A549 (cell line): ENCODE measurements around the gene EHD2. TPM values are rescaled to one million over a fixed set of nuclear protein-coding genes. Genes with fewer than 3 reads are reported as not detected.

Experiments used
- ATAC-seq, 2 experiments: fragments of 200-7000 bp in 1 of 2; fragments of >200 bp in 1 of 2; cut with Nextera tagmentation in 1 of 2; cut with Tn5 transposase in 1 of 2; 3 replicates each; pipeline versions ENCODE4 v1.8.0 to v1.9.1; 2018 to 2020; ENCODE audit warnings: mild to moderate bottlenecking in 1 of 2, moderate library complexity in 1 of 2
- CTCF ChIA-PET: fragments of 300-600 bp; sonication (Branson Sonifier 250); formaldehyde crosslinking; extraction: SDS; loops from one replicate; lab custom pipeline; 2021; ENCODE audit warnings: antibody characterized with exemption, inconsistent platforms; lab: Yijun Ruan, JAX
- POLR2A ChIA-PET: fragments of 350-600 bp; formaldehyde crosslinking; extraction: SDS; loops from one replicate; lab custom pipeline; 2021; ENCODE audit warnings: antibody characterized with exemption, inconsistent platforms; lab: Yijun Ruan, JAX
- DNase-seq, 2 experiments: peaks; one replicate each; pipeline versions ENCODE4 v3.0.0 to v3.0.0-alpha.2; 2011 to 2016; ENCODE audit warnings: low read depth in 1 of 2, low spot score in 1 of 2
- FAIRE-seq: peaks from 2 replicates; lab custom pipeline; 2011; peaks lifted over from hg19 to GRCh38; lab: Jason Lieb, UNC
- H3K27ac ChIP-seq, 2 experiments: fragments of >200 bp; sonication (Bioruptor Twin); formaldehyde crosslinking; 3 replicates each; pipeline ENCODE4 v1.5.1; 2016 to 2017
- H3K4me1 ChIP-seq: fragments of >200 bp; sonication (Bioruptor Twin); formaldehyde crosslinking; 3 replicates; pipeline ENCODE4 v1.6.1; 2016
- H3K4me2 ChIP-seq: fragments of >200 bp; sonication (Bioruptor Twin); formaldehyde crosslinking; 3 replicates; pipeline ENCODE4 v1.6.1; 2016
- H3K4me3 ChIP-seq: fragments of >200 bp; sonication (Bioruptor Twin); formaldehyde crosslinking; 3 replicates; pipeline ENCODE4 v1.5.1; 2016
- H3K9me3 ChIP-seq: fragments of >200 bp; sonication (Bioruptor Twin); formaldehyde crosslinking; 3 replicates; pipeline ENCODE4 v1.6.1; 2016
- ATOH8 ChIP-seq: fragments of 250-450 bp; sonication (Bioruptor Pico); IDR thresholded peaks from 2 replicates; pipeline ENCODE4 v1.5.0; 2020; ENCODE audit warnings: low read depth, mild to moderate bottlenecking, moderate library complexity
- BHLHE40 ChIP-seq: IDR thresholded peaks from 2 replicates; pipeline ENCODE4 v1.6.1; 2012; ENCODE audit warnings: low read depth, low read length, inconsistent platforms
- CEBPB ChIP-seq, 2 experiments: fragments of >200 bp in 1 of 2; sonication (Bioruptor Twin) in 1 of 2; formaldehyde crosslinking in 1 of 2; IDR thresholded peaks; 2 replicates each; pipeline ENCODE4 v1.6.1; 2012 to 2016
- CHD2 ChIP-seq: fragments of 150-350 bp; IDR thresholded peaks from 2 replicates; pipeline ENCODE4 v1.6.1; 2014; ENCODE audit warnings: low read length; ENCODE audit not compliant: partially characterized antibody
- CHD4 ChIP-seq: fragments of 200-600 bp; sonication (generic); IDR thresholded peaks from 2 replicates; pipeline ENCODE4 v1.6.1; 2016; ENCODE audit warnings: antibody characterized with exemption, mild to moderate bottlenecking, borderline replicate concordance
- EHMT2 ChIP-seq: fragments of 200-600 bp; sonication (generic); IDR thresholded peaks from 2 replicates; pipeline ENCODE4 v1.6.1; 2016; ENCODE audit warnings: antibody characterized with exemption, low read depth, mild to moderate bottlenecking, moderate library complexity
- ELK1 ChIP-seq: fragments of 150-350 bp; IDR thresholded peaks from 2 replicates; pipeline ENCODE4 v1.6.1; 2014; ENCODE audit warnings: low read depth, mild to moderate bottlenecking, low read length
- EP300 ChIP-seq, 2 experiments: fragments of >200 bp; sonication (Bioruptor Twin); formaldehyde crosslinking; IDR thresholded peaks; 2 replicates in 1 of 2; 3 replicates in 1 of 2; pipeline ENCODE4 v1.6.1; 2016 to 2017
- GATA3 ChIP-seq: IDR thresholded peaks from 2 replicates; pipeline ENCODE4 v1.6.1; 2012; ENCODE audit warnings: borderline replicate concordance
- HEYL ChIP-seq: fragments of 250-450 bp; sonication (Bioruptor Pico); IDR thresholded peaks from 2 replicates; pipeline ENCODE4 v1.8.0; 2021; ENCODE audit warnings: mild to moderate bottlenecking, moderate library complexity
- HMGXB4 ChIP-seq: fragments of 250-450 bp; sonication (Bioruptor Pico); IDR thresholded peaks from 2 replicates; pipeline ENCODE4 v1.5.0; 2021; ENCODE audit warnings: mild to moderate bottlenecking, moderate library complexity, borderline replicate concordance
- HOXA7 ChIP-seq: fragments of 250-450 bp; sonication (Bioruptor Pico); IDR thresholded peaks from 2 replicates; pipeline ENCODE4 v1.5.0; 2020; ENCODE audit warnings: mild to moderate bottlenecking, moderate library complexity
- JUN ChIP-seq, 2 experiments: fragments of >200 bp; sonication (Bioruptor Twin); formaldehyde crosslinking; IDR thresholded peaks; 2 replicates in 1 of 2; 3 replicates in 1 of 2; pipeline ENCODE4 v1.6.1; 2016 to 2017
- JUNB ChIP-seq: fragments of >200 bp; sonication (Bioruptor Twin); formaldehyde crosslinking; IDR thresholded peaks from 2 replicates; pipeline ENCODE4 v1.6.1; 2016
- KDM5A ChIP-seq: fragments of 200-600 bp; sonication (generic); IDR thresholded peaks from 2 replicates; pipeline ENCODE4 v1.6.1; 2016; ENCODE audit warnings: antibody characterized with exemption, mild to moderate bottlenecking
- MAFK ChIP-seq: fragments of 450-650 bp; IDR thresholded peaks from 2 replicates; pipeline ENCODE4 v1.6.1; 2014; ENCODE audit not compliant: partially characterized antibody
- MAX ChIP-seq: IDR thresholded peaks from 2 replicates; pipeline ENCODE4 v1.6.1; 2012
- MYC ChIP-seq: IDR thresholded peaks from 2 replicates; pipeline ENCODE4 v1.6.1; 2012; ENCODE audit warnings: mild to moderate bottlenecking, inconsistent platforms, low read length, improper control_type of control experiment, borderline replicate concordance
- NFE2L2 ChIP-seq: fragments of 150-350 bp; conservative IDR thresholded peaks from 2 replicates; pipeline ENCODE4 v1.6.1; 2014; ENCODE audit warnings: low read length
- NPAS2 ChIP-seq: fragments of 250-450 bp; sonication (Bioruptor Pico); IDR thresholded peaks from 2 replicates; pipeline ENCODE4 v1.8.0; 2022; ENCODE audit warnings: mild to moderate bottlenecking, moderate library complexity, borderline replicate concordance
- PBX3 ChIP-seq: IDR thresholded peaks from 2 replicates; pipeline ENCODE4 v1.6.1; 2012
- PHF8 ChIP-seq: fragments of 200-600 bp; sonication (generic); IDR thresholded peaks from 2 replicates; pipeline ENCODE4 v1.6.1; 2016; ENCODE audit warnings: low read depth, mild to moderate bottlenecking, antibody characterized with exemption, moderate library complexity, borderline replicate concordance
- RAD21 ChIP-seq, 2 experiments: fragments of >200 bp in 1 of 2; sonication (Bioruptor Twin) in 1 of 2; formaldehyde crosslinking in 1 of 2; IDR thresholded peaks in 1 of 2; conservative IDR thresholded peaks in 1 of 2; 2 replicates in 1 of 2; 3 replicates in 1 of 2; pipeline ENCODE4 v1.6.1; 2012 to 2018; ENCODE audit warnings: inconsistent platforms in 1 of 2
- RCOR1 ChIP-seq: fragments of 150-350 bp; IDR thresholded peaks from 2 replicates; pipeline ENCODE4 v1.6.1; 2014; ENCODE audit warnings: antibody characterized with exemption, low read length, low read depth
- RFX5 ChIP-seq: fragments of 450-650 bp; IDR thresholded peaks from 2 replicates; pipeline ENCODE4 v1.7.1; 2014; ENCODE audit warnings: antibody characterized with exemption, mild to moderate bottlenecking, moderate library complexity
- RNF2 ChIP-seq: fragments of 200-600 bp; sonication (generic); IDR thresholded peaks from 2 replicates; pipeline ENCODE4 v1.6.1; 2016; ENCODE audit warnings: low read depth, mild to moderate bottlenecking, antibody characterized with exemption, moderate library complexity, borderline replicate concordance
- TP53 ChIP-seq: fragments of 250-450 bp; sonication (Bioruptor Pico); IDR thresholded peaks from 2 replicates; pipeline ENCODE4 v1.5.0; 2021; ENCODE audit warnings: mild to moderate bottlenecking, moderate library complexity
- ZC3H11A ChIP-seq: fragments of 450-650 bp; IDR thresholded peaks from 2 replicates; pipeline ENCODE4 v1.6.1; 2014; ENCODE audit warnings: antibody characterized with exemption, mild to moderate bottlenecking
- ZSCAN20 ChIP-seq: fragments of 250-450 bp; sonication (Bioruptor Pico); IDR thresholded peaks from 2 replicates; pipeline ENCODE4 v1.8.0; 2022; ENCODE audit warnings: mild to moderate bottlenecking, moderate library complexity
- WGBS: methylation state at CpG from one replicate; pipeline ENCODE4 v1.1.6; 2017; ENCODE audit errors: missing lambda C conversion rate; 5-methylcytosine and 5-hydroxymethylcytosine counted together
- polyA plus RNA-seq, 4 experiments: library from polyadenylated mRNA; depleted of rRNA in 3 of 4; stranded (reverse); fragments of >200 nt; fragmentation: RNase III in 1 of 4; extraction: RNeasy Plus Mini Kit Qiagen cat#74134 plus additional on column Dnase treatment in 1 of 4; gene quantifications; 2 replicates in 3 of 4; 3 replicates in 1 of 4; pipeline ENCODE4 v1.2.3, GENCODE V29; 2011 to 2017

The EHD2 gene
- polyA plus RNA-seq, 2 of the 4 experiments (the other 2 are of a cell fraction) = 32.3 to 105 TPM

- WGBS = 40% methylated on average over 3 of the region's 3 CpGs
- peak overlapping the region; percentile 79 to 80; a peak in 5 of 6 replicates for H3K27ac ChIP-seq
- H3K4me3 ChIP-seq = no peak overlapping the region
- H3K9me3 ChIP-seq = no peaks in the 10 kb centered on the region
- TF ChIP-seq RAD21 (conservative IDR thresholded peaks at IDR 0.05 in 1 of 2, IDR thresholded peaks at IDR 0.05 in 1 of 2) (no peak), EHMT2 (no peak), GATA3 (no peak), CHD4 (no peak), ATOH8 (CRISPR knock-in tag) (no peak), ZC3H11A (no peak), HMGXB4 (CRISPR knock-in tag) (no peak), NPAS2 (CRISPR knock-in tag) (no peak), RNF2 (no peak), MAFK (no peak), EP300 (IDR thresholded peaks at IDR 0.05) (no peak), HOXA7 (CRISPR knock-in tag) (no peak)
- TF ChIP-seq, all 56 proteins: peak for 0
- ChIA-PET CTCF (interaction anchor here (1.2 to 3.1 kb wide), 3 partner anchors 36 to 227 kb away, joined by 3 to 16 read pairs (median 4); no protein-coding TSS in a partner anchor), POLR2A (interaction anchor here (1.0 to 2.4 kb wide), 2 partner anchors 63 to 180 kb away, joined by 4 to 7 read pairs; partner anchors contain the start of gene KPTN)
- Histone ChIP-seq H3K4me1 (peaks cover 70% of the 10 kb centered on the region), H3K4me2 (peak overlapping the region; percentile 47)
- peak in 1 of 2 experiments; percentile 31 for DNase-seq
- peak in 1 of 2 experiments; percentile 53; a peak in 3 of 6 replicates for ATAC-seq
- no peak for FAIRE-seq
Observed at GRCh38 chr19:47663435-47663910, 49.7 kb upstream of the EHD2 start.

- ATAC-seq (peak; percentile 55 to 68), DNase-seq (peak; percentile 44 to 77), FAIRE-seq (peak; percentile 36)
- Histone ChIP-seq H3K4me1 (peaks cover 72% of the 10 kb centered on the region), H3K27ac (peak overlapping the region; percentile 79 to 80; a peak in 5 of 6 replicates), H3K9me3 (no peaks in the 10 kb centered on the region), H3K4me2 (peak overlapping the region; percentile 47), H3K4me3 (no peak overlapping the region)
- POLR2A ChIA-PET = interaction anchor here (0.5 to 2.4 kb wide), 3 partner anchors 64 to 205 kb away, joined by 4 to 7 read pairs (median 5); partner anchors contain the start of gene KPTN
- CTCF ChIA-PET = interaction anchor here (1.2 to 1.6 kb wide), 4 partner anchors 15 to 54 kb away, joined by 3 to 4 read pairs (median 4); no protein-coding TSS in a partner anchor
- 67% methylated on average over 19 of the region's 24 CpGs for WGBS
- TF ChIP-seq MAX (0 out of 2 replicates have a peak, but pooled peaks have one; percentile 14), KDM5A (no peak), GATA3 (no peak), NFE2L2 (0 out of 2 replicates have a peak, but pooled peaks have one; percentile 14), ZSCAN20 (CRISPR knock-in tag) (no peak), ELK1 (no peak), MAFK (peak; percentile 61), EP300 (IDR thresholded peaks at IDR 0.05) (no peak), CHD2 (no peak), JUNB (no peak), RNF2 (no peak), PHF8 (no peak), RFX5 (peak; percentile 79), RCOR1 (no peak), BHLHE40 (no peak), PBX3 (no peak), HEYL (CRISPR knock-in tag) (no peak), TP53 (no peak), JUN (IDR thresholded peaks at IDR 0.05) (peak in 1 of 2 experiments; percentile 15; a peak in 1 of 5 replicates), CEBPB (IDR thresholded peaks at IDR 0.05) (peak; percentile 51 to 80; a peak in 3 of 4 replicates), MYC (no peak)
Observed at GRCh38 chr19:47663911-47664771, 49.1 kb upstream of the EHD2 start.
